HCT116 (cell line): ENCODE results near the gene VASN. TPM values are rescaled to one million over a fixed set of nuclear protein-coding genes. Genes with fewer than 3 reads are reported as not detected.
A peak's percentile ranks its signal among the peaks of the same experiment; 100 is the strongest.

Experiments used
- ATAC-seq: fragments of 200-7000 bp; cut with Tn5 transposase; 2 replicates; pipeline ENCODE4 v1.9.1; 2020; ENCODE audit warnings: mild to moderate bottlenecking, moderate library complexity
- BruUV-seq: library from RNA; stranded (reverse); fragments of 400-500 nt; replicated peaks from 2 replicates; lab custom pipeline; 2021; lab: Mats Ljungman, UMichigan
- CTCF ChIA-PET: fragments of 300-600 bp; sonication (Branson Sonifier 250); formaldehyde crosslinking; loops from one replicate; lab custom pipeline; 2021; ENCODE audit warnings: antibody characterized with exemption; lab: Charles Lee
- POLR2A ChIA-PET: fragments of 300-600, 350-600 bp; sonication (Branson Sonifier 250); formaldehyde crosslinking; loops from one replicate; lab custom pipeline; 2021; ENCODE audit warnings: antibody characterized with exemption; lab: Charles Lee
- RAD21 ChIA-PET, 2 experiments: fragments of 300-600 bp; sonication (Branson Sonifier 250); formaldehyde crosslinking; loops; one replicate each; lab custom pipeline; 2023; ENCODE audit warnings: low total read pairs in 2 of 2; ENCODE audit not compliant: uncharacterized antibody in 2 of 2, unreplicated experiment in 2 of 2, low non-redundant PET in 1 of 2; lab: Charles Lee
- DNase-seq: peaks from one replicate; pipeline ENCODE4 v3.0.0-alpha.2; 2010; ENCODE audit warnings: low read depth, low spot score
- H2AFZ ChIP-seq: fragments of 200-600 bp; shearing (Covaris generic), sonication (generic); 2 replicates; pipeline ENCODE4 v1.6.1; 2017; ENCODE audit warnings: low read depth, mixed run types, mixed read lengths, antibody characterized with exemption, low read length; ENCODE audit not compliant: poor library complexity, severe bottlenecking
- H3K27ac ChIP-seq: 2 replicates; pipeline ENCODE4 v1.5.1; 2012; ENCODE audit warnings: low read depth, low read length
- H3K27me3 ChIP-seq: fragments of 200-600 bp; sonication (generic); 2 replicates; pipeline ENCODE4 v1.6.1; 2016; ENCODE audit warnings: mixed run types, low read length, mixed read lengths; ENCODE audit not compliant: insufficient read depth
- H3K36me3 ChIP-seq, 2 experiments: fragments of 200-500 bp in 1 of 2; fragments of 200-600 bp in 1 of 2; sonication (Bioruptor generic) in 1 of 2; sonication (generic) in 1 of 2; 2 replicates each; pipeline versions ENCODE4 v1.5.1 to v1.6.1; 2014 to 2016; ENCODE audit warnings: low read length in 2 of 2, inconsistent platforms in 1 of 2, mixed read lengths in 1 of 2, mixed run types in 1 of 2; ENCODE audit not compliant: insufficient read depth in 2 of 2, control insufficient read depth in 1 of 2
- H3K4me1 ChIP-seq, 2 experiments: fragments of 200-600 bp in 1 of 2; sonication (generic) in 1 of 2; 2 replicates each; pipeline versions ENCODE4 v1.5.1 to v1.6.1; 2012 to 2017; ENCODE audit warnings: low read length in 2 of 2, inconsistent platforms in 1 of 2, mild to moderate bottlenecking in 1 of 2, mixed read lengths in 1 of 2, mixed run types in 1 of 2, moderate library complexity in 1 of 2; ENCODE audit not compliant: insufficient read depth in 2 of 2, control insufficient read depth in 1 of 2
- H3K4me2 ChIP-seq: fragments of 200-600 bp; sonication (generic); 2 replicates; pipeline ENCODE4 v1.6.1; 2017; ENCODE audit warnings: mixed run types, low read length, mixed read lengths
- H3K4me3 ChIP-seq, 2 experiments: fragments of 200-600 bp in 1 of 2; sonication (generic) in 1 of 2; replicated peaks in 1 of 2; 2 replicates each; pipeline ENCODE4 v1.5.1; 2011 to 2016; ENCODE audit warnings: low read length in 2 of 2, control low read depth in 1 of 2, low read depth in 1 of 2, mild to moderate bottlenecking in 1 of 2, mixed read lengths in 1 of 2, mixed run types in 1 of 2
- H3K79me2 ChIP-seq: fragments of 200-600 bp; sonication (generic); 2 replicates; pipeline ENCODE4 v1.6.1; 2017; ENCODE audit warnings: mild to moderate bottlenecking, mixed run types, low read length, moderate library complexity, mixed read lengths; ENCODE audit not compliant: insufficient read depth
- H3K9ac ChIP-seq: fragments of 200-600 bp; sonication (generic); 2 replicates; pipeline ENCODE4 v1.6.1; 2016; ENCODE audit warnings: low read length, mixed read lengths
- H3K9me2 ChIP-seq: fragments of 200-600 bp; sonication (generic), shearing (Covaris generic); 2 replicates; pipeline ENCODE4 v1.6.1; 2017; ENCODE audit warnings: mixed run types, mild to moderate bottlenecking, moderate library complexity; ENCODE audit not compliant: insufficient read depth
- H3K9me3 ChIP-seq, 2 experiments: fragments of 200-500 bp in 1 of 2; fragments of 200-600 bp in 1 of 2; sonication (Bioruptor generic) in 1 of 2; sonication (generic) in 1 of 2; 2 replicates each; pipeline ENCODE4 v1.6.1; 2014 to 2017; ENCODE audit warnings: low read length in 2 of 2, mixed read lengths in 2 of 2, inconsistent platforms in 1 of 2, low read depth in 1 of 2, mild to moderate bottlenecking in 1 of 2, mixed run types in 1 of 2, moderate library complexity in 1 of 2; ENCODE audit not compliant: control insufficient read depth in 1 of 2, insufficient read depth in 1 of 2
- H4K20me1 ChIP-seq: fragments of 200-600 bp; sonication (generic), shearing (Covaris generic); 2 replicates; pipeline ENCODE4 v1.6.1; 2017; ENCODE audit warnings: mixed run types, mild to moderate bottlenecking, moderate library complexity; ENCODE audit not compliant: insufficient read depth
- CBX3 ChIP-seq: IDR thresholded peaks from 2 replicates; pipeline ENCODE4 v1.6.1; 2012; ENCODE audit warnings: low read depth
- CEBPB ChIP-seq: IDR thresholded peaks from 2 replicates; pipeline ENCODE4 v1.6.1; 2012; ENCODE audit warnings: low read depth
- EGR1 ChIP-seq: IDR thresholded peaks from 2 replicates; pipeline ENCODE4 v1.6.1; 2012; ENCODE audit warnings: low read depth
- EZH2 ChIP-seq: fragments of 200-600 bp; sonication (generic); IDR thresholded peaks from 2 replicates; pipeline ENCODE4 v1.6.1; 2017; ENCODE audit warnings: antibody characterized with exemption, mixed run types
- EZH2phosphoT487 ChIP-seq: fragments of 200-600 bp; IDR thresholded peaks from 2 replicates; pipeline ENCODE4 v1.6.1; 2018; ENCODE audit warnings: antibody characterized with exemption, borderline replicate concordance
- FOSL1 ChIP-seq: IDR thresholded peaks from 2 replicates; pipeline ENCODE4 v1.6.1; 2012; ENCODE audit warnings: low read depth
- JUND ChIP-seq: IDR thresholded peaks from 2 replicates; pipeline ENCODE4 v1.6.1; 2012
- POLR2A ChIP-seq: IDR thresholded peaks from 2 replicates; pipeline ENCODE4 v1.7.0; 2011; ENCODE audit warnings: borderline replicate concordance; ENCODE audit not compliant: insufficient read depth, insufficient read length; ENCODE audit errors: extremely low read depth
- POLR2AphosphoS5 ChIP-seq: IDR thresholded peaks from 2 replicates; pipeline ENCODE4 v1.6.1; 2011; ENCODE audit warnings: mild to moderate bottlenecking, low read depth, low read length, moderate library complexity
- RAD21 ChIP-seq: IDR thresholded peaks from 2 replicates; pipeline ENCODE4 v1.6.1; 2012; ENCODE audit warnings: low read depth, mild to moderate bottlenecking
- SIN3A ChIP-seq: IDR thresholded peaks from 2 replicates; pipeline ENCODE4 v1.6.1; 2012; ENCODE audit warnings: low read depth
- SRF ChIP-seq: IDR thresholded peaks from 2 replicates; pipeline ENCODE4 v1.6.1; 2012; ENCODE audit warnings: low read depth
- YY1 ChIP-seq: IDR thresholded peaks from 2 replicates; pipeline ENCODE4 v1.6.1; 2011; ENCODE audit warnings: low read length, low read depth, moderate library complexity, mild to moderate bottlenecking; ENCODE audit not compliant: insufficient replicate concordance; ENCODE audit errors: extremely low read depth
- ZFX ChIP-seq: fragments of 450-650 bp; IDR thresholded peaks from 2 replicates; pipeline ENCODE4 v1.6.1; 2017
- ZNF274 ChIP-seq: fragments of 200-500 bp; sonication (Bioruptor generic); IDR thresholded peaks from 2 replicates; pipeline ENCODE4 v1.6.1; 2014; ENCODE audit warnings: mild to moderate bottlenecking, low read depth, low read length, inconsistent platforms
- intact Hi-C: fragments of 100-400 bp; cut with micrococcal nuclease; formaldehyde crosslinking; loops from 2 replicates; pipeline ENCODE4 v1.10.0; 2022
- total RNA-seq: library from RNA; stranded (reverse); gene quantifications from one replicate; pipeline ENCODE4 v1.2.1, GENCODE V29; 2021; ENCODE audit not compliant: unreplicated experiment
- TF ChIP-seq, protein P1 (sequence below): IDR thresholded peaks from 2 replicates; pipeline ENCODE4 v1.6.1; 2012
- TF ChIP-seq, protein P2 (sequence below), 3 experiments: fragments of 200-600 bp in 1 of 3; sonication (generic) in 1 of 3; IDR thresholded peaks in 2 of 3; conservative IDR thresholded peaks in 1 of 3; 2 replicates each; pipeline ENCODE4 v1.5.1; 2012 to 2017; ENCODE audit warnings: low read depth in 2 of 3, low read length in 2 of 3, antibody characterized with exemption in 1 of 3, borderline replicate concordance in 1 of 3, control low read depth in 1 of 3, mild to moderate bottlenecking in 1 of 3, mixed read lengths in 1 of 3, mixed run types in 1 of 3, moderate library complexity in 1 of 3; ENCODE audit not compliant: insufficient read depth in 1 of 3
- TF ChIP-seq, protein P3 (sequence below): IDR thresholded peaks from 2 replicates; pipeline ENCODE4 v1.6.1; 2011; ENCODE audit warnings: mild to moderate bottlenecking, low read length, moderate library complexity; ENCODE audit not compliant: insufficient replicate concordance; ENCODE audit errors: extremely low read depth
- TF ChIP-seq, protein P4 (sequence below): IDR thresholded peaks from 2 replicates; pipeline ENCODE4 v1.6.1; 2012
- TF ChIP-seq, protein P5 (sequence below): IDR thresholded peaks from 2 replicates; pipeline ENCODE4 v1.6.1; 2012; ENCODE audit warnings: low read depth

The VASN gene
- total RNA-seq, 1 experiment from 2014 or later, result 6.3 TPM

DNA sequence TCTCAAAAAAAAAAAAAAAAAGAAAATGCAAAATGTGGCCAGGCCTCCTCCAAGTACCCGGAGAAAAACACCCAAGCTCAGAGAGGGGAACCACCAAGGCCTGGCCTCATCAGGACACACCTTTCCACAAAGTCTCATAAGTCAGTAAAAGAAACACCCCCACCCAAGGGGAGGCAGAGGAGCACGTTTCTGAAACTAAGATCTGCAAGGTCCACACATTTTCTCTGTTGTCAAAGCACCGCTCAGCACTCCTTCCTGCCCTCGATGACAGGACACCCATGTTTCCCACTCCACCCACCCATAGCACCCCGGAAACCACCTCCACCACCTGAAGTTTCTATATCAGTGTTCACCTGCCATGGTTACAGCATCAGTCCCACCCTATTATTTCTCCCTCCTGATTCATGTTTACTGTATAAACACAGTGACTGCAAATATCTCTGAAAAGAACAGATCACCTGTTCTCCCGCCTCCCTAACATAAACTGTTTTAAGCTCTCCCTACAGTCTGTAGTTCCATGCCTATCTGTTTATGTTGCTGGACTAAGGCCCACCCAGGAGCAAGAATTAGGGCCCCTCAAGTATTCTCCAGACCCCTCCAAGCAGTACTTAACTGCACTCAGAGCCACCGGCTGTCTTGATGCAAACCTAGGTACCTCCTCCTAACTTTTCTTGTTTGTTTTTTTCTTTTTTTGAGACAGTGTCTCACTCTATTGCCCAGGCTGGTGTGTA is 42.7 kb downstream of the VASN start:
- Histone ChIP-seq H3K79me2 (peaks cover 16% of the 10 kb centered on the region), H3K27ac (no peak overlapping the region), H3K36me3 (no peaks in the 10 kb centered on the region), H2AFZ (no peak overlapping the region), H4K20me1 (no peaks in the 10 kb centered on the region), H3K9ac (no peak overlapping the region), H3K9me2 (no peaks in the 10 kb centered on the region), H3K9me3 (no peaks in the 10 kb centered on the region), H3K4me3 (no peak overlapping the region), H3K27me3 (no peaks in the 10 kb centered on the region), H3K4me2 (peak overlapping the region; percentile 90; the same call in 1 of the 2 replicates)
- ATAC-seq, result no peak
- no peak for DNase-seq
- ChIA-PET RAD21 (no interaction called here), POLR2A (interaction anchor here (0.8 to 1.0 kb wide), 2 partner anchors 10 to 80 kb away, joined by 3 read pairs; no protein-coding TSS in a partner anchor), CTCF (interaction anchor here (1.4 to 2.0 kb wide), 2 partner anchors 11 to 160 kb away, joined by 3 to 6 read pairs; no protein-coding TSS in a partner anchor)
- intact Hi-C loops, result no loop called here
- TF ChIP-seq POLR2A, result no peak
- no peak for TF ChIP-seq EZH2phosphoT487
- no peak for TF ChIP-seq YY1
- no peak for TF ChIP-seq EGR1
- TF ChIP-seq RAD21, result no peak
- no peak for TF ChIP-seq JUND
- TF ChIP-seq EZH2, result no peak
- no peak for TF ChIP-seq SRF
- TF ChIP-seq, protein P1, sequence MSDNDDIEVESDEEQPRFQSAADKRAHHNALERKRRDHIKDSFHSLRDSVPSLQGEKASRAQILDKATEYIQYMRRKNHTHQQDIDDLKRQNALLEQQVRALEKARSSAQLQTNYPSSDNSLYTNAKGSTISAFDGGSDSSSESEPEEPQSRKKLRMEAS, result no peak
- TF ChIP-seq CEBPB, result no peak
- TF ChIP-seq SIN3A, result no peak
- no peak for TF ChIP-seq CBX3
- no peak for TF ChIP-seq ZNF274
- TF ChIP-seq, protein P2, sequence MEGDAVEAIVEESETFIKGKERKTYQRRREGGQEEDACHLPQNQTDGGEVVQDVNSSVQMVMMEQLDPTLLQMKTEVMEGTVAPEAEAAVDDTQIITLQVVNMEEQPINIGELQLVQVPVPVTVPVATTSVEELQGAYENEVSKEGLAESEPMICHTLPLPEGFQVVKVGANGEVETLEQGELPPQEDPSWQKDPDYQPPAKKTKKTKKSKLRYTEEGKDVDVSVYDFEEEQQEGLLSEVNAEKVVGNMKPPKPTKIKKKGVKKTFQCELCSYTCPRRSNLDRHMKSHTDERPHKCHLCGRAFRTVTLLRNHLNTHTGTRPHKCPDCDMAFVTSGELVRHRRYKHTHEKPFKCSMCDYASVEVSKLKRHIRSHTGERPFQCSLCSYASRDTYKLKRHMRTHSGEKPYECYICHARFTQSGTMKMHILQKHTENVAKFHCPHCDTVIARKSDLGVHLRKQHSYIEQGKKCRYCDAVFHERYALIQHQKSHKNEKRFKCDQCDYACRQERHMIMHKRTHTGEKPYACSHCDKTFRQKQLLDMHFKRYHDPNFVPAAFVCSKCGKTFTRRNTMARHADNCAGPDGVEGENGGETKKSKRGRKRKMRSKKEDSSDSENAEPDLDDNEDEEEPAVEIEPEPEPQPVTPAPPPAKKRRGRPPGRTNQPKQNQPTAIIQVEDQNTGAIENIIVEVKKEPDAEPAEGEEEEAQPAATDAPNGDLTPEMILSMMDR (IDR thresholded peaks at IDR 0.05 in 2 of 3, conservative IDR thresholded peaks at IDR 0.05 in 1 of 3; ENCODE audit: borderline replicate concordance in 1 of 3, insufficient read depth in 1 of 3, low read depth in 2 of 3, low read length in 2 of 3), result no peak
- TF ChIP-seq FOSL1, result no peak
- TF ChIP-seq POLR2AphosphoS5, result no peak
- TF ChIP-seq, protein P3, sequence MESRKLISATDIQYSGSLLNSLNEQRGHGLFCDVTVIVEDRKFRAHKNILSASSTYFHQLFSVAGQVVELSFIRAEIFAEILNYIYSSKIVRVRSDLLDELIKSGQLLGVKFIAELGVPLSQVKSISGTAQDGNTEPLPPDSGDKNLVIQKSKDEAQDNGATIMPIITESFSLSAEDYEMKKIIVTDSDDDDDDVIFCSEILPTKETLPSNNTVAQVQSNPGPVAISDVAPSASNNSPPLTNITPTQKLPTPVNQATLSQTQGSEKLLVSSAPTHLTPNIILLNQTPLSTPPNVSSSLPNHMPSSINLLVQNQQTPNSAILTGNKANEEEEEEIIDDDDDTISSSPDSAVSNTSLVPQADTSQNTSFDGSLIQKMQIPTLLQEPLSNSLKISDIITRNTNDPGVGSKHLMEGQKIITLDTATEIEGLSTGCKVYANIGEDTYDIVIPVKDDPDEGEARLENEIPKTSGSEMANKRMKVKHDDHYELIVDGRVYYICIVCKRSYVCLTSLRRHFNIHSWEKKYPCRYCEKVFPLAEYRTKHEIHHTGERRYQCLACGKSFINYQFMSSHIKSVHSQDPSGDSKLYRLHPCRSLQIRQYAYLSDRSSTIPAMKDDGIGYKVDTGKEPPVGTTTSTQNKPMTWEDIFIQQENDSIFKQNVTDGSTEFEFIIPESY, result no peak
- TF ChIP-seq, protein P4, sequence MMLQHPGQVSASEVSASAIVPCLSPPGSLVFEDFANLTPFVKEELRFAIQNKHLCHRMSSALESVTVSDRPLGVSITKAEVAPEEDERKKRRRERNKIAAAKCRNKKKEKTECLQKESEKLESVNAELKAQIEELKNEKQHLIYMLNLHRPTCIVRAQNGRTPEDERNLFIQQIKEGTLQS, result no peak
- TF ChIP-seq ZFX, result no peak
- TF ChIP-seq, protein P5, sequence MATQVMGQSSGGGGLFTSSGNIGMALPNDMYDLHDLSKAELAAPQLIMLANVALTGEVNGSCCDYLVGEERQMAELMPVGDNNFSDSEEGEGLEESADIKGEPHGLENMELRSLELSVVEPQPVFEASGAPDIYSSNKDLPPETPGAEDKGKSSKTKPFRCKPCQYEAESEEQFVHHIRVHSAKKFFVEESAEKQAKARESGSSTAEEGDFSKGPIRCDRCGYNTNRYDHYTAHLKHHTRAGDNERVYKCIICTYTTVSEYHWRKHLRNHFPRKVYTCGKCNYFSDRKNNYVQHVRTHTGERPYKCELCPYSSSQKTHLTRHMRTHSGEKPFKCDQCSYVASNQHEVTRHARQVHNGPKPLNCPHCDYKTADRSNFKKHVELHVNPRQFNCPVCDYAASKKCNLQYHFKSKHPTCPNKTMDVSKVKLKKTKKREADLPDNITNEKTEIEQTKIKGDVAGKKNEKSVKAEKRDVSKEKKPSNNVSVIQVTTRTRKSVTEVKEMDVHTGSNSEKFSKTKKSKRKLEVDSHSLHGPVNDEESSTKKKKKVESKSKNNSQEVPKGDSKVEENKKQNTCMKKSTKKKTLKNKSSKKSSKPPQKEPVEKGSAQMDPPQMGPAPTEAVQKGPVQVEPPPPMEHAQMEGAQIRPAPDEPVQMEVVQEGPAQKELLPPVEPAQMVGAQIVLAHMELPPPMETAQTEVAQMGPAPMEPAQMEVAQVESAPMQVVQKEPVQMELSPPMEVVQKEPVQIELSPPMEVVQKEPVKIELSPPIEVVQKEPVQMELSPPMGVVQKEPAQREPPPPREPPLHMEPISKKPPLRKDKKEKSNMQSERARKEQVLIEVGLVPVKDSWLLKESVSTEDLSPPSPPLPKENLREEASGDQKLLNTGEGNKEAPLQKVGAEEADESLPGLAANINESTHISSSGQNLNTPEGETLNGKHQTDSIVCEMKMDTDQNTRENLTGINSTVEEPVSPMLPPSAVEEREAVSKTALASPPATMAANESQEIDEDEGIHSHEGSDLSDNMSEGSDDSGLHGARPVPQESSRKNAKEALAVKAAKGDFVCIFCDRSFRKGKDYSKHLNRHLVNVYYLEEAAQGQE, result no peak
- TF ChIP-seq, all 23 proteins: peak for 0
- peaks cover 10 to 14% of the 10 kb centered on the region in 2 experiments; a peak in 3 of 4 replicates for H3K4me1 ChIP-seq
- BruUV-seq, result no TSS peak
